ENCODE measurements around the gene A2ML1.
"Not testable (repeated sequence)": the region's sequence is repeated elsewhere in the genome, so short reads cannot be mapped to it uniquely, and the experiment has no call there.

A2ML1 gene

GRCh38 chr12:8822298-8822697 lies at the start of gene A2ML1:
A2ML1 (plus strand) TSS chr12:8822621; CDS start chr12:8822652, 31 bp downstream.
- DNase-seq (ENCODE audit: low read depth in 3 of 3): no peak

DNA sequence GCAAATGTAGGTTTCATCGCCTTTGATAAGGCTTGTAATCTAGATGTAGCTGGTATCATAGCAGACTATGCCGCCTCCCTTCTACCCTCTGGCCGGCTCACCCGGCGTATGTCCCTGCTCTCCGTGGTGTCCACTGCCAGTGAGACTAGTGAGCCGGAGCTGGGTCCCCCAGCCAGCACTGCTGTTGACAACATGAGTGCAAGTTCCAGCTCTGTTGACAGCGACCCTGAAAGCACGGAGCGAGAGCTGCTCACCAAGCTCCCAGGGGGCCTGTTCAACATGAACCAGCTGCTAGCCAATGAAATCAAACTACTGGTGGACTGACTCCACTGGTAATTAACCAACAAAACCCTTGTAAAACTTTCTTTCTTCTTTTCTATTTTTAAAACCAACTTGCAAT lies 49.0 kb upstream of the A2ML1 start:
- DNase-seq (ENCODE audit: low read depth in 3 of 3): no peak

- no peak for DNase-seq (ENCODE audit: low read depth in 3 of 3)
These were observed 43.1 kb upstream of the A2ML1 start for GRCh38 chr12:8779281-8779680.

GRCh38 chr12:8779862-8780261 lies 42.6 kb upstream of the A2ML1 start:
- no peak for DNase-seq (ENCODE audit: low read depth in 3 of 3)

GRCh38 chr12:8780389-8780788 lies 42.0 kb upstream of the A2ML1 start:
- DNase-seq (ENCODE audit: low read depth in 3 of 3): no peak

GRCh38 chr12:8781381-8782127 lies 40.9 kb upstream of the A2ML1 start:
- DNase-seq (ENCODE audit: low read depth in 3 of 3): no peak

GRCh38 chr12:8784290-8784888 lies 38.0 kb upstream of the A2ML1 start:
- no peak for DNase-seq (ENCODE audit: low read depth in 3 of 3)

GRCh38 chr12:8785499-8785898 lies 36.9 kb upstream of the A2ML1 start:
- no peak for DNase-seq (ENCODE audit: low read depth in 3 of 3)

GRCh38 chr12:8787206-8787605 lies 35.2 kb upstream of the A2ML1 start:
- DNase-seq (ENCODE audit: low read depth in 3 of 3): not testable (repeated sequence)

DNA sequence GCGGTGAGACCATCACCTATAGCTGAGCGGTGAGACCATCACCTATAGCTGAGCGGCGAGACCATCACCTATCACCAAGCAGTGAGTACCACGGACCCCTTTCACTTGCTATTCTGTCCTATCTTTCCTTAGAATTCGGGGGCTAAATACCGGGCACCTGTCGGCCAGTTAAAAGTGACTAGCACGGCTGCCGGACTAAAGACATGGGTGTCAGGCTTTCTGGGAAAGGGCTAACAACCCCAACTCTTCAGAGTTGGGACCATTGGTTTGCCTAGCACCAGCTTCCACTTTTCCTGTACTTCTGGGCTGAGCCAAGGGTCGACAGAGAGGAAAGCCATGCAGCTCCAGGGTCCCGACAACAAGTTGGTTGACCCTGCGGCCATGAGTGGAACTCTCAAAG lies 33.7 kb upstream of the A2ML1 start:
- not testable (repeated sequence) for DNase-seq (ENCODE audit: low read depth in 3 of 3)

GRCh38 chr12:8789341-8790013 lies 32.9 kb upstream of the A2ML1 start:
- DNase-seq (ENCODE audit: low read depth in 3 of 3): not testable (repeated sequence)

GRCh38 chr12:8793226-8793625 lies 29.2 kb upstream of the A2ML1 start:
- DNase-seq (ENCODE audit: low read depth in 3 of 3): not testable (repeated sequence)

DNA sequence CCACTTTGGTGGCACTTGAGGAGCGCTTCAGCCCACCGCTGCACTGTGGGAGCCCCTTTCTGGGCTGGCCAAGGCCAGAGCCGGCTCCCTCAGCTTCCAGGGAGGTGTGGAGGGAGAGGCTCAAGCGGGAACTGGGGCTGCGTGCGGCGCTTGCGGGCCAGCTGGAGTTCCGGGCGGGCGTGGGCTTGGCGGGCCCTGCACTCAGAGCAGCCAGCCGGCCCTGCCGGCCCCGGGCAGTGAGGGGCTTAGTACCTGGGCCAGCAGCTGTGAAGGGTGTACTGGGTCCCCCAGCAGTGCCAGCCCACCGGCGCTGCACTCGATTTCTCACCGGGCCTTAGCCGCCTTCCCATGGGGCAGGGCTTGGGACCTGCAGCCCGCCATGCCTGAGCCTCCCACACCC lies 27.8 kb upstream of the A2ML1 start:
- DNase-seq (ENCODE audit: low read depth in 3 of 3): not testable (repeated sequence)

DNA sequence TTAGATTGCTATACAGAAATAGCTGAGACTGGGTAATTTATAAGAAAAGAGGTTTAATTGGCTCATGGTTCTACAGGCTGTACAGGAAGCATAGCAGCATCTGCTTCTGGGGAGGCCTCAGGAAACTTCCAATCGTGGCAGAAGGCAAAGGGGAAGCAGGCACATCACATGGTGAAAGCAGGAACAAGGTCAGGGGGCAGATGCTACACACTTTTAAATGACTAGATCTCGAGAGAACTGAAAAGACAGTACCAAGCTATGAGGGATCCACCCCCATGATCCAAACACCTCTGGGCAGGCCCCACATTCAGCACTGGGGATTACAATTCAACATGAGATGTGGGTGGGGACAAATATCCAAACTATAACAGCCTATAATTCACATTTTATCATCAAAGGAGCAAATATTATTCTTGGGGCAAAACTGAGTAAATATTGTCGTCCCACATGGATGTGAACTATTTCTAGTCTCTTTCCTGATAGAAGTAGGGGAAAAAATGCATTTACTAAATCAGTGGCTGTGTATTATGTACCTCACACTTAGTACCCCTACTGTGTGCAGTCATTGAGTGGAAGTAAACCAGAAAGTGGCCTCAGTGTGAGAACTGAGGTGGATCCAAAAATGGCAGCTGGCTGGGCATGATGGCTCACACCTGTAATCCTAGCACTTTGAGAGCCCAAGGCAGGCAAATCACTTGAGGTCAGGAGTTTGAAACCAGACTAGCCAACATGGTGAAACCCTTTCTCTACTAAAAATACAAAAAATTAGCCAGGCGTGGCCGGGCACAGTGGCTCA lies 25.4 kb upstream of the A2ML1 start:
- DNase-seq (ENCODE audit: low read depth in 3 of 3): no peak

DNA sequence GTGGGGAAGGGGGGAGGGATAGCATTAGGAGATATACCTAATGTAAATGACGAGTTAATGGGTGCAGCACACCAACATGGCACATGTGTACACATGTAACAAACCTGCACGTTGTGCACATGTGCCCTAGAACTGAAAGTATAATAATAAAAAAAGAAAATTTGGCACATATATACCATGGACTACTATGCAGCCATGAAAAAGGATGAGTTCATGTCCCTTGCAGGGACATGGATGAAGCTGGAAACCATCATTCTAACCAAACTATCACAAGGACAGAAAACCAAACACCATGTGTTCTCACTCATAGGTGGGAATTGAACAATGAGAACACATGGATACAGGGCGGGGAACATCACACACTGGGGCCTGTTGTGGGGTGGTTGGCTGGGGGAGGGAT lies 21.2 kb upstream of the A2ML1 start:
- DNase-seq (ENCODE audit: low read depth in 3 of 3): not testable (repeated sequence)

- not testable (repeated sequence) for DNase-seq (ENCODE audit: low read depth in 3 of 3)
These were observed 17.6 kb upstream of the A2ML1 start for GRCh38 chr12:8804833-8805232.

- DNase-seq (ENCODE audit: low read depth in 3 of 3): not testable (repeated sequence)
These were observed 16.9 kb upstream of the A2ML1 start for GRCh38 chr12:8805487-8805886.

GRCh38 chr12:8807084-8807483 lies 15.3 kb upstream of the A2ML1 start:
- not testable (repeated sequence) for DNase-seq (ENCODE audit: low read depth in 3 of 3)

- not testable (repeated sequence) for DNase-seq (ENCODE audit: low read depth in 3 of 3)
These were observed 12.3 kb upstream of the A2ML1 start for GRCh38 chr12:8810112-8810511.

- DNase-seq (ENCODE audit: low read depth in 3 of 3): no peak
These were observed 8.7 kb upstream of the A2ML1 start for GRCh38 chr12:8813572-8814357.

DNA sequence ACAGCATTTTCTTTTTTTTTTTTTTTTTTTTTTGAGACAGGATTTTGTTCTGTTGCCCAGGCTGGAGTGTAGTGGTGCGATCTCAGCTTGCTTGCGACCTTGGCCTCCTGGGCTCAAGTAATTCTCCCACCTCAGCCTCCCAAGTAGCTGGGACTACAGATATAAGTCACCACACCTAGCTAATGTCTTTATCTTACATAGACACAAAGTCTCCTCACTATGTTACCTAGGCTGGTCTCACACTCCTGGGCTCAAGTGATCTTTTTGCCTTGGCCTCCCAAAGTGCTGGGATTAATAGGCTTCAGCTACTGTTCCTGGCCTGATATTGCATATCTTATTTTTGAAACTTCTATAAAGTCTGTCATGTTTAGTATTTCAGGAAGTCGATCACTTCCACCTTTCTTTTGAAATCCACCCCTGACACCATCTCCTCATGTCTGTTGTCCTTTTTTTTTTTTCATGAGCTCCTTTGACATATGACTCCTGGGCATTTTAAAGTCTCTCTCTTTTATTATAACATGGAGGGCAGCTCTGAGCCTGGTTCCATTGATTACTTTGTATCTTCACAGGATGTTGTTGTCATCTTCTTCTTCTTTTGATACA lies 5.9 kb upstream of the A2ML1 start:
- DNase-seq (ENCODE audit: low read depth in 3 of 3): no peak
